Motor neuron (in vitro differentiated cells): ENCODE results near the gene GCSH. TPM values are rescaled to one million over a fixed set of nuclear protein-coding genes. Genes with fewer than 3 reads are reported as not detected.

ENCODE experiments used
- ATAC-seq, 8 experiments: fragments of 200-7000 bp; cut with Tn5 transposase; replicated peaks in 6 of 8; 2 replicates each; pipeline ENCODE4 v1.8.0; 2021; ENCODE audit warnings: mild to moderate bottlenecking in 8 of 8, moderate library complexity in 8 of 8
- H3K27ac ChIP-seq, 2 donors: fragments of 250-450 bp; sonication (Bioruptor Pico); 2 replicates each; pipeline ENCODE4 v1.9.0; 2021; ENCODE audit warnings: antibody characterized with exemption in 2 of 2, mild to moderate bottlenecking in 2 of 2, moderate library complexity in 1 of 2
- H3K4me1 ChIP-seq, 2 donors: fragments of 250-450 bp; sonication (Bioruptor Pico); replicated peaks in 1 of 2; 2 replicates each; pipeline ENCODE4 v1.6.1; 2021; ENCODE audit warnings: antibody characterized with exemption in 2 of 2, mild to moderate bottlenecking in 2 of 2, moderate library complexity in 1 of 2
- H3K4me3 ChIP-seq, 5 donors: fragments of 250-450 bp; sonication (Bioruptor Pico); 2 replicates each; pipeline ENCODE4 v1.9.0; 2021; ENCODE audit warnings: antibody characterized with exemption in 5 of 5, mild to moderate bottlenecking in 5 of 5, moderate library complexity in 4 of 5
- WGBS, 10 experiments: fragments of 450-650 bp; shearing (Covaris generic); methylation state at CpG; one replicate each; pipeline ENCODE4 v1.0.0; 2022; 5-methylcytosine and 5-hydroxymethylcytosine counted together
- in situ Hi-C, 9 experiments: fragments of 400-800 bp; cut with MboI; loops; one replicate each; pipeline ENCODE4 v1.15.0; 2021; ENCODE audit warnings: low sequenced_read_pairs in 9 of 9, low pct_unique_long_range_greater_than_20kb in 2 of 9; ENCODE audit not compliant: unreplicated experiment in 9 of 9
- total RNA-seq, 8 experiments: library from RNA; unstranded; fragments of 300-600 nt; gene quantifications; 2 replicates each; pipeline versions ENCODE4 v1.2.3 to v1.2.4, GENCODE V29; 2022

Gene GCSH
- total RNA-seq: 100 to 1,000 TPM in 2 of 8 experiments, 10 to 100 TPM in 6; 43.1 to 177 (median 50.1) TPM

GRCh38 chr16:81095953-81096714 lies at the start of gene GCSH:
GCSH (minus strand) TSS chr16:81096395; CDS start chr16:81096278, 117 bp downstream.
- Histone ChIP-seq H3K4me3 (peak within 1 kb of the TSS; percentile 52 to 73 (median 70)), H3K27ac (peak within 1 kb of the TSS; percentile 39 to 77), H3K4me1 (peaks cover 9% of the 10 kb centered on the region in 2 donors)
- in situ Hi-C loops: no loop called here
- 0% methylated on average over 2 to 3 of the region's 83 CpGs; no CpG with 5 or more reads in 8 of the 10 experiments for WGBS, 10 experiments
- ATAC-seq: peak; percentile 77 to 98 (median 98)

- Histone ChIP-seq H3K4me1 (no peaks in the 10 kb centered on the region), H3K4me3 (no peak overlapping the region), H3K27ac (no peak overlapping the region)
- 14 to 82% (median 68%) methylated on average over 1 to 4 of the region's 4 CpGs; no CpG with 5 or more reads in 2 of the 10 experiments for WGBS, 10 experiments
- ATAC-seq: no peak
- in situ Hi-C loops: no loop called here
Measured at GRCh38 chr16:81143921-81144471, 47.8 kb upstream of the GCSH start.

DNA sequence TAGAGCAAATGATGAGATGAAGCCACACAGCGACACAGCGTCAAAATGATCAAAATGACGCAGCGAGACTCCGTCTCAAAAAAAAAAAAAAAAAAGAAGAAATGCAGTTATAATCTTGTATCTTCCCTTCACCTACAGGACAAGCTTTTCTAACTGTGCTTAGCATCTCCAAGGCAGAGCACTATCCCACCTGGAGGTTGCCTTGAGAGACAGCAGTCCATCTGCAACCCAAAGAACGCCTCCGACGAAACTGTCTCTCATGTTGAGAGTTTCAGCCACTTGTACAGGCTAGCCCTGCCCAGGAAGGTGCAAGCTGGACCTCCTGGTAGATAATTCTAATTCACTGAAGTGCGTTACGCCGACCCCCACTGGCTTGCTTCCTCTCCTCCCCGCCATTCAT lies 46.7 kb upstream of the GCSH start:
- 62 to 100% (median 81%) methylated on average over 2 to 11 of the region's 12 CpGs; no CpG with 5 or more reads in 1 of the 10 experiments for WGBS, 10 experiments
- ATAC-seq: no peak
- Histone ChIP-seq H3K27ac (no peak overlapping the region), H3K4me1 (no peaks in the 10 kb centered on the region), H3K4me3 (no peak overlapping the region)
- in situ Hi-C loops: no loop called here

DNA sequence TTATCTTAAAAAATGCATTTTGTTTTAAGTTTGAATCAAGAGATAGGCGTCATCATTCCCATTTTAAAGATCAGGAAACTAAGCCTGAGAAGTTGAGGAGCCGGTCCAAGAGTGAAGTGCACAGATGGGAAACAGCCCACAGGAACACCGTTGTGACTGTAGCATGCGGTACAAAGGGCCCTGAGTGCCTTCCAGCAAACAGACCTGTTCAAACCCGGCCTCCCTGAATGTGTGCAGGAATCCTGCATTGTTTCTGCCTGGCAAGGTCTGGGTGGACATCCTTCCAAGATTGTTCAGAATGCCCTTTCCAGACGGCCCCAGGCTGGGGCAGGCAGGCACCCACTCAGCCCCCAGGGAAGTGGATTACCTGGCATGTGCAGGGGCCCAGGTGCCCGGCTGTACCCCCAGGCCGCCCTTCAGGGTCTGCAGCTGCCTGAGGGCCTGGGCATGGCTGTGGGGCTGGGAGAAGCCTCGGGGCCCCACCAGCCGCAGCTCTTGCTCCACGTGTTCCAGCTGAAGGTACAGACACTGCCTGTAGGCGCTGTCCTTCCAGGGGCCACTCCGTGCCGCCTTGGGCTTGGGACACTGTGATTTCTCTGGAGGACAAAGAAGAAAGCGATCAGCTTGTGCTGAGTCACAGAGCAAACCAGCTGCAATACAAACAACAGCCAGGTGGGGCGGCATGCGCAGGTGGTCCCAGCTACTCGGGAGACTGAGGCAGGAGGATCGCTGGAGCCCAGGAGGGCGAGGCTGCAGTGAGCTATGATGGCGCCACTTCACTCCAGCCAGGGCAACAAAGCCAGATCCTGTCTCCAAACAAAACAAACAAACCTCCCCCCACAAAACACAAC lies 45.0 kb upstream of the GCSH start:
- no peak for ATAC-seq
- Histone ChIP-seq H3K27ac (no peak overlapping the region), H3K4me1 (peaks cover 0 to 5% of the 10 kb centered on the region in 2 donors), H3K4me3 (no peak overlapping the region)
- 43 to 96% (median 90%) methylated on average over 2 to 12 of the region's 21 CpGs; no CpG with 5 or more reads in 3 of the 10 experiments for WGBS, 10 experiments
- in situ Hi-C loops: no loop called here

- peaks cover 0 to 5% of the 10 kb centered on the region in 2 donors for H3K4me1 ChIP-seq
- whole genome bisulfite sequencing, 10 experiments: 30 to 96% (median 88%) methylated on average over 2 to 6 of the region's 9 CpGs; no CpG with 5 or more reads in 1 of the 10 experiments
- ATAC-seq: peak in 3 of 8 experiments; percentile 10 to 47 (median 23)
- in situ Hi-C loops: no loop called here
- no peak overlapping the region for H3K4me3 ChIP-seq
- no peak overlapping the region for H3K27ac ChIP-seq
Measured at GRCh38 chr16:81138831-81139557, 42.8 kb upstream of the GCSH start.

- H3K4me1 ChIP-seq: peaks cover 0 to 5% of the 10 kb centered on the region in 2 donors
- WGBS, 10 experiments: 33 to 100% (median 77%) methylated on average over 1 to 4 of the region's 9 CpGs; no CpG with 5 or more reads in 4 of the 10 experiments
- H3K27ac ChIP-seq: no peak overlapping the region
- in situ Hi-C loops: no loop called here
- no peak overlapping the region for H3K4me3 ChIP-seq
- ATAC-seq: no peak
Measured at GRCh38 chr16:81137754-81138153, 41.6 kb upstream of the GCSH start.

DNA sequence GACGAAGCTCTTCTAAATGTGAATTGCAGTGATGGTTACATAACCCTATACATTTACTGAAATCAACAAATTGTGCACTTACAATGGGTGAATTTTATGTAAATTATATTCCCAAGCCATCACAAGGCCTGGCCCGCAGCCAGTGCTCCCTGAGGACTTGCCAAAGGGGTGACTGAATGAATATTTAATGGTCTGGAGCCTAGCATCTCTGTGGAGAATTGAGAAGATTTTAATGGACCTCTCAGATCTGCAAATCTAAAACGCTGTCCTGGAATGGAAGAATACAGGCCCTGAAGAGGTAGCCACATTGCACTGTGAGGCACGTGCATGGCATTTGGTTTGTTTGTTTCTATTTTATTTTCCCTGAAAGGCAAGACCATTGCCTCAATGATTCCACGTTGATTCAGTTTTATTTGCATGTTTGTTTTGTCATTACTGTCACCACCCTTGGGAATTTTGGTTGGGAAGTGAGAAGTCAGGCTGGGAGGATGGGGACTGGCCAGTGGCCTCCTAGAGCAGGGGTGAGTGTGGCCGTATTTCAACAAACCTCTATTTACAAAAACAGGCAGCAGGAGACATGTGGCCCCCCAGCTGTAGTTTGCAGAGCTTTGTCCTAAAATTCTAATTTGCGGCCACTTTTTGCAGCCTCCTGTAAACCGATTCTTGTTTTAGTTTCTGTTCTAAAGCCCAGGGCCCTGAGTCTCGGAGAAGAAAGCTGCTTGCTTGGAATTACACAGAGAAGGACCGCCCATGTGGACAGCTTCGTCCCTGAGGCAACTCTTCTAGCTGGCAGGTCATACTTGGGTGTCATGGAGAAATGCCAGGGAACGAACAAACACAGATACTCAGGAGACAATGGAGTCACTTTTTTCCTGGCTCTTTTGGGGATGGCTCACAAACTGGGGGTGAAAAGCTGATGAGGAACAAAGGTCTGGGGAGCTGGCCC lies 40.5 kb upstream of the GCSH start:
- 0 to 87% (median 40%) methylated on average over 2 to 12 of the region's 12 CpGs; no CpG with 5 or more reads in 1 of the 10 experiments for WGBS, 10 experiments
- Histone ChIP-seq H3K4me3 (no peak overlapping the region), H3K27ac (no peak overlapping the region)

GRCh38 chr16:81130126-81130525 lies 33.9 kb upstream of the GCSH start:
- H3K4me3 ChIP-seq: no peak overlapping the region
- no peak overlapping the region for H3K27ac ChIP-seq
- no peaks in the 10 kb centered on the region for H3K4me1 ChIP-seq
- no peak for ATAC-seq
- 0 to 100% (median 40%) methylated on average over 1 to 2 of the region's 6 CpGs; no CpG with 5 or more reads in 5 of the 10 experiments for WGBS, 10 experiments
- in situ Hi-C loops: no loop called here

More for the DNA sequence above, 40.5 kb upstream of the GCSH start:
- peak; percentile 21 to 86 (median 63) for ATAC-seq
- in situ Hi-C loops: no loop called here
- H3K4me1 ChIP-seq: peaks cover 0 to 5% of the 10 kb centered on the region in 2 donors

- 58 to 92% (median 79%) methylated on average over 3 to 8 of the region's 16 CpGs; no CpG with 5 or more reads in 1 of the 10 experiments for WGBS, 10 experiments
- no peak for ATAC-seq
- in situ Hi-C loops: no loop called here
Measured at GRCh38 chr16:81128726-81129524, 32.7 kb upstream of the GCSH start.

DNA sequence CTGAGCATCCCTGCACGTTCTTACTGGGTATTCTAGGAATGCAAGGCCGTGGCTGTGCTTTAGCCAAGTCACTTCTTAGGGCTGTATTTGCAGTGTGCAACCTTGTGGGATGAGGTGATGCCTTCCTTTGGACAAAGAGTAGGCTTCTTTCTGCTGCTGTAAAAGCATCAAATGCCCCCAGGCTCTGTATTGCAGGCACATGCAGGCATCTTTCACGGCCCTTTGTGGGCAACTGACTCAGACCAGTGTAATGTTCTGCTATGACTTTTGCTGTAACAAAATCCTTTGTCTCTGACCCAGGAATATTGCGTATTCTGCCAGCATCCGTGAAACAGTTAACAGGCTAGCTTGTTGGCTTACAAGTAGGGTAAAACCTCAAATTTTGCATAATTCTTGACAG lies 30.9 kb upstream of the GCSH start:
- H3K27ac ChIP-seq: no peak overlapping the region
- ATAC-seq: peak in 2 of 8 experiments; percentile 34 to 58

More at GRCh38 chr16:81128726-81129524, 32.7 kb upstream of the GCSH start:
- no peak overlapping the region for H3K4me3 ChIP-seq
- no peaks in the 10 kb centered on the region for H3K4me1 ChIP-seq
- H3K27ac ChIP-seq: no peak overlapping the region

More for the DNA sequence above, 30.9 kb upstream of the GCSH start:
- 17 to 100% (median 82%) methylated on average over 1 to 5 of the region's 5 CpGs; no CpG with 5 or more reads in 2 of the 10 experiments for WGBS, 10 experiments
- in situ Hi-C loops: no loop called here
- H3K4me3 ChIP-seq: no peak overlapping the region
- no peaks in the 10 kb centered on the region for H3K4me1 ChIP-seq
